ENCODE data around the gene HAUS1. TPM values are rescaled to one million over a fixed set of nuclear protein-coding genes. Genes with fewer than 3 reads are reported as not detected.
"Not testable (repeated sequence)": the region's sequence is repeated elsewhere in the genome, so short reads cannot be mapped to it uniquely, and the experiment has no call there.

HAUS1 gene
- total and polyA plus RNA-seq, 2 donors (not counting 3 experiments of a cell fraction or from before 2014, with no cell fraction given) = 29.4 to 57.1 TPM

- no TSS peak for BruUV-seq (replicated peaks)
- no peak overlapping the region for H2AFZ ChIP-seq (ENCODE audit: low read depth, low read length)
- intact Hi-C loops (cut with micrococcal nuclease) = no loop called here
- H3K9me3 ChIP-seq (replicated peaks; ENCODE audit: control insufficient read depth, insufficient read depth, low read length) = no peaks in the 10 kb centered on the region
- no peaks in the 10 kb centered on the region for H3K9me1 ChIP-seq (replicated peaks; ENCODE audit: control insufficient read depth, extremely low read depth, insufficient read depth, low read length)
- no peaks in the 10 kb centered on the region for H3K27me3 ChIP-seq (ENCODE audit: control insufficient read depth in 2 of 2, insufficient read depth in 2 of 2, low read length in 2 of 2)
- dilution Hi-C loops (cut with MboI; ENCODE audit: extremely low pct_ligation_motif_present, low sequenced_read_pairs) = no loop called here
- POLR2A ChIA-PET = no interaction called here
- H4K20me1 ChIP-seq (replicated peaks; ENCODE audit: control insufficient read depth, extremely low read depth, insufficient read depth, low read length) = no peaks in the 10 kb centered on the region
- no peak overlapping the region for H3K27ac ChIP-seq (ENCODE audit: insufficient read depth, low read depth, low read length)
- H3K4me3 ChIP-seq (replicated peaks in 1 of 3; ENCODE audit: insufficient read depth in 1 of 3, low read depth in 1 of 3, low read length in 3 of 3) = no peak overlapping the region
- no peak overlapping the region for H3K9ac ChIP-seq (replicated peaks; ENCODE audit: extremely low read depth, insufficient read depth, low read length)
- FAIRE-seq = no peak
- TF ChIP-seq POLR2A (IDR thresholded peaks at IDR 0.05; ENCODE audit: low read depth, low read length) (no peak), EZH2 (IDR thresholded peaks at IDR 0.05; ENCODE audit: borderline replicate concordance, low read depth, low read length, severe bottlenecking) (no peak), POLR2AphosphoS5 (IDR thresholded peaks at IDR 0.05; ENCODE audit: insufficient read depth, low read depth, low read length) (no peak)
- no peaks in the 10 kb centered on the region for H3K4me1 ChIP-seq (ENCODE audit: control insufficient read depth, extremely low read depth, insufficient read depth, low read length)
- CTCF ChIA-PET = interaction anchor here (1.7 to 2.6 kb wide), 4 partner anchors 9 to 15 kb away, joined by 4 to 19 read pairs (median 12); a partner anchor contains a TSS
- no peaks in the 10 kb centered on the region for H3K79me2 ChIP-seq (ENCODE audit: control insufficient read depth, insufficient read depth, low read length)
- DNase-seq (ENCODE audit: low read depth, low spot score) = no peak
- H3K36me3 ChIP-seq (ENCODE audit: control insufficient read depth in 2 of 2, extremely low read depth in 1 of 2, insufficient read depth in 2 of 2, low read length in 2 of 2) = no peaks in the 10 kb centered on the region
- H3K4me2 ChIP-seq (ENCODE audit: insufficient read depth, low read length) = no peak overlapping the region
Measured at GRCh38 chr18:46163941-46164499, 59.8 kb downstream of the HAUS1 start.

- H3K9ac ChIP-seq (replicated peaks; ENCODE audit: extremely low read depth, insufficient read depth, low read length); H3K9me3 ChIP-seq (replicated peaks; ENCODE audit: control insufficient read depth, insufficient read depth, low read length); dilution Hi-C loops (cut with MboI; ENCODE audit: extremely low pct_ligation_motif_present, low sequenced_read_pairs); H3K27ac ChIP-seq (ENCODE audit: insufficient read depth, low read depth, low read length); H3K4me2 ChIP-seq (ENCODE audit: insufficient read depth, low read length); H2AFZ ChIP-seq (ENCODE audit: low read depth, low read length); H3K79me2 ChIP-seq (ENCODE audit: control insufficient read depth, insufficient read depth, low read length); H3K4me1 ChIP-seq (ENCODE audit: control insufficient read depth, extremely low read depth, insufficient read depth, low read length); intact Hi-C loops (cut with micrococcal nuclease); DNase-seq (ENCODE audit: low read depth, low spot score); H3K36me3 ChIP-seq (ENCODE audit: control insufficient read depth in 2 of 2, extremely low read depth in 1 of 2, insufficient read depth in 2 of 2, low read length in 2 of 2); POLR2A ChIA-PET; BruUV-seq (replicated peaks); H3K9me1 ChIP-seq (replicated peaks; ENCODE audit: control insufficient read depth, extremely low read depth, insufficient read depth, low read length); H4K20me1 ChIP-seq (replicated peaks; ENCODE audit: control insufficient read depth, extremely low read depth, insufficient read depth, low read length); H3K4me3 ChIP-seq (replicated peaks in 1 of 3; ENCODE audit: insufficient read depth in 1 of 3, low read depth in 1 of 3, low read length in 3 of 3); H3K27me3 ChIP-seq (ENCODE audit: control insufficient read depth in 2 of 2, insufficient read depth in 2 of 2, low read length in 2 of 2); FAIRE-seq: not testable (repeated sequence)
- CTCF ChIA-PET = interaction anchor here (1.7 to 1.8 kb wide), 2 partner anchors 9 to 10 kb away, joined by 4 to 14 read pairs; a partner anchor contains a TSS
Measured at GRCh38 chr18:46164502-46164901, 60.3 kb downstream of the HAUS1 start.

All from endothelial cell of umbilical vein (primary cell).